AG09309 (cell line): ENCODE data around the gene JARID2.

ENCODE experiments used
- DNase-seq: peaks from one replicate; pipeline ENCODE4 v3.0.0-alpha.2; 2010; ENCODE audit warnings: low read depth
- H3K4me3 ChIP-seq: 2 replicates; pipeline ENCODE4 v1.5.1; 2011; ENCODE audit warnings: mild to moderate bottlenecking, low read depth, low read length, moderate library complexity; ENCODE audit not compliant: control insufficient read depth
- CTCF ChIP-seq: IDR thresholded peaks from 2 replicates; pipeline ENCODE4 v1.5.1; 2011; ENCODE audit warnings: mild to moderate bottlenecking, low read depth, low read length, inconsistent platforms; ENCODE audit not compliant: insufficient read depth, control insufficient read depth; ENCODE audit errors: missing control alignments

Gene JARID2

DNA sequence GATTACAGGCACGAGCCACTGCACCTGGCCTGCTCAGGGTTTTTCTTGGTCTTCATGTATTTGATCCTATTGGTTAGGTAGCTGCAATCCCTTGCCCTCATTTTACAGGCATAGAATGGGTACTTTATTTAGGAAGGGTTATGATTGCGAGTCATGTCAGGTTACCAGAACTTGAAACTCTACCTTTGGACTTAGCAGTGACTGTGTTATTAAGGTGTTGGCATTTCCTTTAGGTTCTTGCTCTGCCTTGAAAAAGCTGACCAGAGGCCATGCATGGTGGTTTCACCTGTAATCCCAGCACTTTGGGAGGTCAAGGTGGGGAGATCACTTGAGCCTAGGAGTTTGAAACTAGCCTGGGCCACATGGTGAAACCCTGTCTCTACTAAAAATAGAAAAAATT, 24.5 kb downstream of the JARID2 start:
- no peak overlapping the region for H3K4me3 ChIP-seq
- no peak for DNase-seq
- TF ChIP-seq CTCF = no peak

- TF ChIP-seq CTCF = no peak
- H3K4me3 ChIP-seq = no peak overlapping the region
- DNase-seq = no peak
These were observed 26.7 kb downstream of the JARID2 start for GRCh38 chr6:15272562-15272961.

DNA sequence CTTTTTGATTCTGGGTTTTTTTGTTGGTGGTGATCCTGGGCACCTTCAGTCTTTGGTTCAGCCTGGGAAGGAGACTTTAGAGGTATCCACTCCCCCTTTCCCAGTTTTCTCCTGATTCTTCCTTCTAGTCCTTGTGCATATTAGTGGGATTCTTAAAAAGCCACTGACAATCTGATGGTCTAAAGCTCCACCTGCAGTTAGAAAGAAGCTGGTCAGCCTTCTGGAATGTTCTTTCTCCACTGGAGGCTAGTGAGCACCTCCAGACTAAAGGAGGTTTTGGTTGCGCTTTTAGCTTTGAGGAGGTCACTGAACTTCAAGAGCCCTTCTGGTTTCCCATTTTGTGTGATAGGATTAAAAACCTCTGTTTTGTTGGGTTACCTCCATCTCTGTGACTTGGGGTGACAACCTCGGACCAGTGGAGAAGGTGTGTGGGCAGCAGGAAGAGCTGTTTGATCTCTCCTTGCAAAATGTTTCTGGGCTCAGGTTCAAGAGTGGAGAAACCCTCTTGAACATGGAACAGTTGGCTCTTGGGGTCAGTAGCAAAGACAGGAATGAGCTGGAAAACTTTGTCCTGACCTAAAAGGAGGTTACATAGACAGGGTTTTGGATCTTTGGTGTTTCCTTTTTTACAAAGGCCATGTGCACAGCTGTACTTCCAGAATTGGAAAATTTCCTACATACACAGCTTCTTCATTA, 29.0 kb downstream of the JARID2 start:
- H3K4me3 ChIP-seq = no peak overlapping the region
- no peak for DNase-seq
- peak; percentile 33 for TF ChIP-seq CTCF

DNA sequence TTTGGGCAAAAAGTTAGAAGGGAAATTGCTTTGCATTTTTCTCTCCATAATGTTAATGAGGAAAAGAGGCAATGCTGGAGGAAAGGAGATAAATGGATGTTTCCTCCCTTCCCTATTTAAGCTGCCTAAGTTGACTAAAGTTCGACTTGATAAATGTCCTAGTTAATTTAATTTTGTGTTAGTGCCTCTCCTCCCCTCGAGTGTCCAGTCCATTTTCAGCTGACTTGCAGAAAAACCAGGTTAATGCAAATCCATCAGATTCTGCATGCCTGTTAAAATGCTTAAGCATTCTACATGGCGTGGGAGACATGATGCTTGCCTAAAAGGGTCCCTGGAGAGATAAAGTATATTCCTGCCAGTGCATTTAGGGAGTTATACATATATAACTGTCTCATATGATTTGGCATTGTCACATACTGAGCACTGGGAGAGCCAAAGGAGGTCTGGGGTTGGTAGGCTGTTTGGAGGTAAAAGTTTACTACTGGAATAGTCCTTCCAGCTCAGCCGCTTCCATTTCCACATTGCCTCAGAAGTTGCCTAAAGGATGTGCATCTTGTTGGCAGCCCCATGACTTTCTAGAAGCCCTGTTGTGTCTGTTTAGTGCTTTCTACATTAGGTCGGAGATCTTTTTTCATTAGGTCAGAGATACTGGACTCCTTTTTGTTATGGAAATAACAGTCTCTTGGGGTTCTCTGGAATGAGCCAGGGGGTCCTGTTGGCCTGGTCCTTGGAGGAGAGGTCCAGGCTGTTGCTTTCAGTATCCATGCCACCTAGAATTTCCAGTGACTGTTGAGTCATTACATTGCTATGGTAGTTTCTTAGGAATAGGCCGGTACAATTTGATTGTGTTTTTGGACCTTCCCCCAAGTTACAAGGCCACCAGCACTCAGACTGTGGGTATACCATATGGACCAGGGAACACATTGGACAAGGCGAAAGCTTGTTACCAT, 30.4 kb downstream of the JARID2 start:
- no peak overlapping the region for H3K4me3 ChIP-seq
- DNase-seq = no peak
- no peak for TF ChIP-seq CTCF

GRCh38 chr6:15279047-15279661, 33.3 kb downstream of the JARID2 start:
- TF ChIP-seq CTCF = no peak
- no peak for DNase-seq
- no peak overlapping the region for H3K4me3 ChIP-seq

- H3K4me3 ChIP-seq = no peak overlapping the region
- no peak for TF ChIP-seq CTCF
- no peak for DNase-seq
These were observed 34.2 kb downstream of the JARID2 start for GRCh38 chr6:15280028-15280427.
